K562 (cell line): Measurements from ENCODE around the gene CATSPER1.

ENCODE experiments used
- CCAR2 ChIP-seq: fragments of 200-400 bp; formaldehyde crosslinking; IDR thresholded peaks from 2 replicates; pipeline ENCODE4 v1.6.1; 2017; ENCODE audit warnings: mild to moderate bottlenecking, low read depth, low read length
- CTCF ChIP-seq, 3 experiments: IDR thresholded peaks in 2 of 3; conservative IDR thresholded peaks in 1 of 3; 2 replicates each; pipeline ENCODE4 v1.5.1; 2011 to 2012; ENCODE audit warnings: low read length in 3 of 3, mild to moderate bottlenecking in 3 of 3, control low read depth in 2 of 3, improper control_type of control experiment in 1 of 3, inconsistent platforms in 1 of 3, low read depth in 1 of 3, mixed read lengths in 1 of 3, moderate library complexity in 1 of 3; ENCODE audit not compliant: insufficient read depth in 2 of 3
- JUN ChIP-seq, 2 experiments: sonication (generic) in 1 of 2; formaldehyde crosslinking in 1 of 2; IDR thresholded peaks; 2 replicates each; pipeline versions ENCODE4 v1.6.1 to v1.8.0; 2012 to 2022; ENCODE audit warnings: borderline replicate concordance in 2 of 2, mild to moderate bottlenecking in 2 of 2, improper control_type of control experiment in 1 of 2, low read depth in 1 of 2, low read length in 1 of 2, missing genetic modification reagents in 1 of 2
- KLF16 ChIP-seq: IDR thresholded peaks from 2 replicates; pipeline ENCODE4 v1.6.1; 2016; ENCODE audit warnings: antibody characterized with exemption
- POLR2G ChIP-seq: fragments of 200-400 bp; formaldehyde crosslinking; IDR thresholded peaks from 2 replicates; pipeline ENCODE4 v1.6.1; 2017; ENCODE audit warnings: low read depth, mild to moderate bottlenecking, antibody characterized with exemption, low read length, moderate library complexity
- TCF7L2 ChIP-seq: fragments of 150-350 bp; IDR thresholded peaks from 2 replicates; pipeline ENCODE4 v1.6.1; 2016; ENCODE audit warnings: low read depth, mild to moderate bottlenecking, low read length, moderate library complexity
- ZKSCAN8 ChIP-seq: fragments of 200-800 bp; sonication (Bioruptor generic); IDR thresholded peaks from 2 replicates; pipeline ENCODE4 v1.6.1; 2016; ENCODE audit warnings: missing genetic modification characterization, missing compliant biosample characterization
- ZNF24 ChIP-seq: fragments of 450-650 bp; IDR thresholded peaks from 2 replicates; pipeline ENCODE4 v1.6.1; 2016

DNA sequence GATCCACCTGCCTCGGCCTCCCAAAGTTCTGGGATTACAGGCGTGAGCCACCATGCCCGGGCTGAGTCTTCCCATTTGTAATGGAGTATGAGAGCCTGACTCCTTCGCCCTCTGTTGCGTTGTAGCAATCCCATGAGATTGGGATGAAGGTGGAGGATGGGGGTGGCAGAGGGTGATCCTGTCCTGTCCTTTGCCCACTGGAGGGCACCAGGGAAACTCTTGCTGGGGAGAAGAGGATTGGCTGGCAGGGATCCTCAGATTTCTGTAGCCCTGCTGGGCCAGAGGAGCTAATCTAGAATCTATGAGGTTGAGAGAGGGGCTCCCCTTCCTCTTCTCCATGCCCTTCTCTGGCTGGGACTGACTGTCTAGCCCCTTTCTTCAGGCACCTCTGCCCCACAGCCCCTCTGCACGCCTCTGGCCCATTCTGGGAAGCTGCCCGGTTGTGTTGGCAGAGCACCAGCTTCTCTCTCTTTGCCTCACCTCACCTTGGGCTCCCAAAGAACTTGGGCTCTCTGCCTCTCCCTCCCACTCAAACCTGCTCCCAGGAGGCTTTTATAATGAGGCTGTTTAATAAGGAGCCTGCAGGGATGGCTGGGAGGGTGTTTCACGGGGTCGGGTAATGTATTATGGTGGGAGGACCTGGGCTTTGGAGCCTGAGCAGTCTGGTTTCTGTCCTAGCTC lies 9.5 kb upstream of the CATSPER1 start:
- TF ChIP-seq ZKSCAN8 (CRISPR knock-in tag) (no peak), JUN (IDR thresholded peaks at IDR 0.05; ENCODE audit: borderline replicate concordance, low read depth, low read length) (no peak), JUN (CRISPR knock-in tag; IDR thresholded peaks at IDR 0.05; ENCODE audit: borderline replicate concordance) (no peak), POLR2G (no peak), CTCF (IDR thresholded peaks at IDR 0.05 in 2 of 3, conservative IDR thresholded peaks at IDR 0.05 in 1 of 3; ENCODE audit: insufficient read depth in 2 of 3, low read depth in 1 of 3, low read length in 3 of 3) (no peak), CCAR2 (no peak), KLF16 (no peak), ZNF24 (no peak), TCF7L2 (no peak)
